K562 (cell line): ENCODE results near the gene TMIGD2. TPM values are rescaled to one million over a fixed set of nuclear protein-coding genes. Genes with fewer than 3 reads are reported as not detected.
A peak's percentile ranks its signal among the peaks of the same experiment; 100 is the strongest.

ENCODE experiments used
- CBX1 ChIP-seq: sonication (generic); IDR thresholded peaks from 2 replicates; pipeline ENCODE4 v1.6.1; 2016; ENCODE audit warnings: antibody characterized with exemption, low read depth, mild to moderate bottlenecking
- FOXJ3 ChIP-seq: sonication (generic); formaldehyde crosslinking; IDR thresholded peaks from 2 replicates; pipeline ENCODE4 v1.4.0; 2020; ENCODE audit warnings: mild to moderate bottlenecking, missing genetic modification reagents
- FOXM1 ChIP-seq, 2 experiments: fragments of 450-650 bp in 1 of 2; sonication (generic) in 1 of 2; formaldehyde crosslinking in 1 of 2; IDR thresholded peaks; 2 replicates each; pipeline versions ENCODE4 v1.6.1 to v1.9.0; 2017 to 2022; ENCODE audit warnings: low read depth in 2 of 2, mild to moderate bottlenecking in 2 of 2, missing genetic modification reagents in 1 of 2, moderate library complexity in 1 of 2
- FOXO4 ChIP-seq: fragments of 450-650 bp; formaldehyde crosslinking; IDR thresholded peaks from 2 replicates; pipeline ENCODE4 v1.4.0; 2020; ENCODE audit warnings: mild to moderate bottlenecking, moderate library complexity
- ILK ChIP-seq: fragments of 450-650 bp; IDR thresholded peaks from 2 replicates; pipeline ENCODE4 v1.6.1; 2016; ENCODE audit warnings: missing genetic modification characterization, low read depth, mild to moderate bottlenecking, missing compliant biosample characterization, moderate library complexity, borderline replicate concordance
- KDM1A ChIP-seq, 2 experiments: fragments of 450-650 bp; IDR thresholded peaks; 2 replicates each; pipeline ENCODE4 v1.6.1; 2016; ENCODE audit warnings: mild to moderate bottlenecking in 2 of 2
- LARP7 ChIP-seq: fragments of 450-650 bp; IDR thresholded peaks from 2 replicates; pipeline ENCODE4 v1.6.1; 2016
- MEF2D ChIP-seq: conservative IDR thresholded peaks from 2 replicates; pipeline ENCODE4 v1.6.1; 2016; ENCODE audit warnings: low read depth, missing genetic modification characterization, missing compliant biosample characterization
- NELFE ChIP-seq: IDR thresholded peaks from 2 replicates; pipeline ENCODE4 v1.6.1; 2011; ENCODE audit warnings: mild to moderate bottlenecking; ENCODE audit not compliant: insufficient read depth, insufficient read length
- PCBP2 ChIP-seq: fragments of 200-400 bp; formaldehyde crosslinking; IDR thresholded peaks from 2 replicates; pipeline ENCODE4 v1.6.1; 2018; ENCODE audit warnings: low read length, low read depth, mild to moderate bottlenecking, moderate library complexity; ENCODE audit not compliant: poor library complexity, severe bottlenecking
- RERE ChIP-seq: sonication (generic); formaldehyde crosslinking; IDR thresholded peaks from 2 replicates; pipeline ENCODE4 v1.8.0; 2023; ENCODE audit warnings: missing genetic modification reagents, mild to moderate bottlenecking, borderline replicate concordance
- TAF9B ChIP-seq: fragments of 450-650 bp; IDR thresholded peaks from 2 replicates; pipeline ENCODE4 v1.6.1; 2018; ENCODE audit warnings: mild to moderate bottlenecking; ENCODE audit not compliant: partially characterized antibody
- ZBTB49 ChIP-seq: sonication (generic); formaldehyde crosslinking; IDR thresholded peaks from 2 replicates; pipeline ENCODE4 v1.8.0; 2022; ENCODE audit warnings: missing genetic modification reagents, mild to moderate bottlenecking, borderline replicate concordance
- ZNF695 ChIP-seq: fragments of 450-650 bp; formaldehyde crosslinking; IDR thresholded peaks from 2 replicates; pipeline ENCODE4 v1.4.0; 2020; ENCODE audit warnings: mild to moderate bottlenecking, moderate library complexity
- polyA plus RNA-seq, 8 experiments: library from polyadenylated mRNA; depleted of rRNA in 4 of 8; stranded (reverse) in 5 of 8; unstranded in 3 of 8; fragments of >200 nt; fragmentation: Nextera tagmentation in 2 of 8; fragmentation: Illumina TruSeq in 1 of 8; extraction: Ambion mirVana in 2 of 8; extraction: Trizol in 1 of 8; gene quantifications; 2 replicates each; pipeline versions ENCODE4 v1.2.1 to v1.2.3, GENCODE V29; 2011 to 2014; ENCODE audit warnings: inconsistent platforms in 1 of 8, missing spikeins in 1 of 8
- total RNA-seq, 7 experiments: library from RNA; depleted of rRNA in 6 of 7; stranded (reverse); fragments of >200 nt in 6 of 7; fragmentation: Illumina TruSeq in 2 of 7; extraction: Trizol in 2 of 7; gene quantifications; 2 replicates each; pipeline versions ENCODE4 v1.2.1 to v1.2.3, GENCODE V29; 2011 to 2021; ENCODE audit warnings: low replicate concordance in 1 of 7
- TF ChIP-seq, protein P1 (sequence below), 3 experiments: IDR thresholded peaks in 2 of 3; conservative IDR thresholded peaks in 1 of 3; 2 replicates each; pipeline ENCODE4 v1.5.1; 2011 to 2012; ENCODE audit warnings: low read length in 3 of 3, mild to moderate bottlenecking in 3 of 3, control low read depth in 2 of 3, improper control_type of control experiment in 1 of 3, inconsistent platforms in 1 of 3, low read depth in 1 of 3, mixed read lengths in 1 of 3, moderate library complexity in 1 of 3; ENCODE audit not compliant: insufficient read depth in 2 of 3

The TMIGD2 gene
- total and polyA plus RNA-seq, 9 of the 15 experiments (the other 6 are each of a cell fraction or from before 2014, with no cell fraction given), result not detected

GRCh38 chr19:4246767-4247593 is 55.2 kb downstream of the TMIGD2 start, which contains the start of gene YJU2 (continued):
- TF ChIP-seq ZBTB49 (CRISPR knock-in tag) (no peak), CBX1 (no peak), NELFE (no peak), FOXJ3 (CRISPR knock-in tag) (no peak), FOXO4 (CRISPR knock-in tag) (no peak), FOXM1 (IDR thresholded peaks at IDR 0.05; ENCODE audit: low read depth) (peak; percentile 69; the same call in 1 of the 2 replicates), FOXM1 (CRISPR knock-in tag; IDR thresholded peaks at IDR 0.05; ENCODE audit: low read depth) (no peak), PCBP2 (no peak), LARP7 (no peak), RERE (no peak), KDM1A (IDR thresholded peaks at IDR 0.05) (no peak), MEF2D (tag) (peak; percentile 30; the same call in 1 of the 2 replicates), TAF9B (peak; percentile 85), ILK (tag) (no peak), ZNF695 (CRISPR knock-in tag) (no peak)
- TF ChIP-seq, protein P1, sequence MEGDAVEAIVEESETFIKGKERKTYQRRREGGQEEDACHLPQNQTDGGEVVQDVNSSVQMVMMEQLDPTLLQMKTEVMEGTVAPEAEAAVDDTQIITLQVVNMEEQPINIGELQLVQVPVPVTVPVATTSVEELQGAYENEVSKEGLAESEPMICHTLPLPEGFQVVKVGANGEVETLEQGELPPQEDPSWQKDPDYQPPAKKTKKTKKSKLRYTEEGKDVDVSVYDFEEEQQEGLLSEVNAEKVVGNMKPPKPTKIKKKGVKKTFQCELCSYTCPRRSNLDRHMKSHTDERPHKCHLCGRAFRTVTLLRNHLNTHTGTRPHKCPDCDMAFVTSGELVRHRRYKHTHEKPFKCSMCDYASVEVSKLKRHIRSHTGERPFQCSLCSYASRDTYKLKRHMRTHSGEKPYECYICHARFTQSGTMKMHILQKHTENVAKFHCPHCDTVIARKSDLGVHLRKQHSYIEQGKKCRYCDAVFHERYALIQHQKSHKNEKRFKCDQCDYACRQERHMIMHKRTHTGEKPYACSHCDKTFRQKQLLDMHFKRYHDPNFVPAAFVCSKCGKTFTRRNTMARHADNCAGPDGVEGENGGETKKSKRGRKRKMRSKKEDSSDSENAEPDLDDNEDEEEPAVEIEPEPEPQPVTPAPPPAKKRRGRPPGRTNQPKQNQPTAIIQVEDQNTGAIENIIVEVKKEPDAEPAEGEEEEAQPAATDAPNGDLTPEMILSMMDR (IDR thresholded peaks at IDR 0.05 in 2 of 3, conservative IDR thresholded peaks at IDR 0.05 in 1 of 3; ENCODE audit: insufficient read depth in 2 of 3, low read depth in 1 of 3, low read length in 3 of 3), result peak; percentile 74 to 85 (median 80)
